K562 (cell line): Measurements from ENCODE around the gene RAB5A. TPM values are rescaled to one million over a fixed set of nuclear protein-coding genes. Genes with fewer than 3 reads are reported as not detected.

Experiments used
- CBX2 ChIP-seq: fragments of 200-600 bp; sonication (generic); IDR thresholded peaks from one replicate; pipeline ENCODE4 v1.6.1; 2012; ENCODE audit warnings: mild to moderate bottlenecking, low read length, inconsistent platforms; ENCODE audit not compliant: insufficient read depth, poor library complexity, severe bottlenecking
- CXXC5 ChIP-seq: fragments of 250-450 bp; sonication (Bioruptor Pico); IDR thresholded peaks from 2 replicates; pipeline ENCODE4 v1.8.0; 2022; ENCODE audit warnings: inconsistent platforms, mild to moderate bottlenecking, moderate library complexity
- JUND ChIP-seq, 2 experiments: IDR thresholded peaks; 2 replicates in 1 of 2; 3 replicates in 1 of 2; pipeline ENCODE4 v1.6.1; 2011; ENCODE audit warnings: borderline replicate concordance in 2 of 2, low read depth in 2 of 2, low read length in 2 of 2, improper control_type of control experiment in 1 of 2, missing biosample characterization in 1 of 2, missing genetic modification characterization in 1 of 2, missing genetic modification reagents in 1 of 2
- KLF6 ChIP-seq: fragments of 250-450 bp; sonication (Bioruptor Pico); IDR thresholded peaks from 2 replicates; pipeline ENCODE4 v1.4.0; 2020; ENCODE audit warnings: mild to moderate bottlenecking, moderate library complexity, borderline replicate concordance
- L3MBTL2 ChIP-seq: fragments of 450-650 bp; IDR thresholded peaks from 2 replicates; pipeline ENCODE4 v1.6.1; 2016; ENCODE audit warnings: mild to moderate bottlenecking, moderate library complexity
- MIER1 ChIP-seq: fragments of 450-650 bp; IDR thresholded peaks from 2 replicates; pipeline ENCODE4 v1.6.1; 2016; ENCODE audit warnings: antibody characterized with exemption, mild to moderate bottlenecking, low read depth
- MTA2 ChIP-seq: fragments of 450-650 bp; IDR thresholded peaks from 2 replicates; pipeline ENCODE4 v1.6.1; 2016; ENCODE audit warnings: low read depth
- MTA3 ChIP-seq: fragments of 450-650 bp; formaldehyde crosslinking; IDR thresholded peaks from 2 replicates; pipeline ENCODE4 v1.6.1; 2017; ENCODE audit warnings: mild to moderate bottlenecking, borderline replicate concordance
- MYC ChIP-seq, 2 experiments: fragments of 250-450 bp in 1 of 2; sonication (Bioruptor Pico) in 1 of 2; IDR thresholded peaks; 2 replicates each; pipeline versions ENCODE4 v1.5.1 to v1.6.1; 2012 to 2021; ENCODE audit warnings: low read depth in 2 of 2, borderline replicate concordance in 1 of 2, improper control_type of control experiment in 1 of 2, low read length in 1 of 2, mild to moderate bottlenecking in 1 of 2, moderate library complexity in 1 of 2
- NONO ChIP-seq, 2 experiments: fragments of 200-400 bp in 1 of 2; fragments of 450-650 bp in 1 of 2; formaldehyde crosslinking in 1 of 2; IDR thresholded peaks; 2 replicates each; pipeline ENCODE4 v1.6.1; 2017; ENCODE audit warnings: low read depth in 2 of 2, mild to moderate bottlenecking in 2 of 2, moderate library complexity in 2 of 2, low read length in 1 of 2
- SMAD1 ChIP-seq: fragments of 150-350 bp; IDR thresholded peaks from 2 replicates; pipeline ENCODE4 v1.6.1; 2014; ENCODE audit warnings: low read length, low read depth; ENCODE audit not compliant: partially characterized antibody
- U2AF2 ChIP-seq: fragments of 200-400 bp; formaldehyde crosslinking; optimal IDR thresholded peaks from 2 replicates; pipeline ENCODE3; 2017; ENCODE audit warnings: low read depth, mild to moderate bottlenecking, low read length
- XRCC4 ChIP-seq: IDR thresholded peaks from one replicate; pipeline ENCODE4 v1.6.1; 2011; ENCODE audit not compliant: insufficient read depth, insufficient read length; ENCODE audit errors: extremely low read depth
- YBX1 ChIP-seq: fragments of 450-650 bp; IDR thresholded peaks from 2 replicates; pipeline ENCODE4 v1.7.1; 2016; ENCODE audit warnings: mild to moderate bottlenecking
- ZBTB33 ChIP-seq: sonication (generic); formaldehyde crosslinking; IDR thresholded peaks from 2 replicates; pipeline ENCODE4 v1.8.1; 2023; ENCODE audit warnings: mild to moderate bottlenecking, missing genetic modification reagents
- polyA plus RNA-seq, 8 experiments: library from polyadenylated mRNA; depleted of rRNA in 4 of 8; stranded (reverse) in 5 of 8; unstranded in 3 of 8; fragments of >200 nt; fragmentation: Nextera tagmentation in 2 of 8; fragmentation: Illumina TruSeq in 1 of 8; extraction: Ambion mirVana in 2 of 8; extraction: Trizol in 1 of 8; gene quantifications; 2 replicates each; pipeline versions ENCODE4 v1.2.1 to v1.2.3, GENCODE V29; 2011 to 2014; ENCODE audit warnings: inconsistent platforms in 1 of 8, missing spikeins in 1 of 8
- total RNA-seq, 7 experiments: library from RNA; depleted of rRNA in 6 of 7; stranded (reverse); fragments of >200 nt in 6 of 7; fragmentation: Illumina TruSeq in 2 of 7; extraction: Trizol in 2 of 7; gene quantifications; 2 replicates each; pipeline versions ENCODE4 v1.2.1 to v1.2.3, GENCODE V29; 2011 to 2021; ENCODE audit warnings: low replicate concordance in 1 of 7
- TF ChIP-seq, protein P1 (sequence below), 3 experiments: fragments of 200-800 bp in 1 of 3; sonication (Bioruptor generic) in 1 of 3; sonication (generic) in 1 of 3; formaldehyde crosslinking in 1 of 3; IDR thresholded peaks; 2 replicates each; pipeline versions ENCODE4 v1.6.1 to v1.8.0; 2016 to 2022; ENCODE audit warnings: mild to moderate bottlenecking in 2 of 3, missing compliant biosample characterization in 2 of 3, missing genetic modification characterization in 2 of 3, missing genetic modification reagents in 1 of 3
- TF ChIP-seq, protein P2 (sequence below): fragments of 450-650 bp; formaldehyde crosslinking; conservative IDR thresholded peaks from 2 replicates; pipeline ENCODE4 v1.4.0; 2022; ENCODE audit warnings: mild to moderate bottlenecking, missing genetic modification characterization
- TF ChIP-seq, protein P3 (sequence below), 2 experiments: fragments of 450-650 bp in 1 of 2; sonication (generic) in 1 of 2; formaldehyde crosslinking; conservative IDR thresholded peaks; 2 replicates each; pipeline versions ENCODE4 v1.4.0 to v1.8.1; 2020 to 2022; ENCODE audit warnings: mild to moderate bottlenecking in 1 of 2, missing genetic modification reagents in 1 of 2
- TF ChIP-seq, protein P4 (sequence below): IDR thresholded peaks from 2 replicates; pipeline ENCODE4 v1.6.1; 2011; ENCODE audit not compliant: insufficient read length; ENCODE audit errors: extremely low read depth

Gene RAB5A
- total and polyA plus RNA-seq, 9 of the 15 experiments (the other 6 are each of a cell fraction or from before 2014, with no cell fraction given) = 28.3 to 64.2 (median 49.0) TPM

- 0 out of 2 replicates have a peak, but pooled peaks have one; percentile 13 for TF ChIP-seq MTA3
- TF ChIP-seq, protein P1, sequence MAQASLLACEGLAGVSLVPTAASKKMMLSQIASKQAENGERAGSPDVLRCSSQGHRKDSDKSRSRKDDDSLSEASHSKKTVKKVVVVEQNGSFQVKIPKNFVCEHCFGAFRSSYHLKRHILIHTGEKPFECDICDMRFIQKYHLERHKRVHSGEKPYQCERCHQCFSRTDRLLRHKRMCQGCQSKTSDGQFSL (CRISPR knock-in tag; IDR thresholded peaks at IDR 0.05) = no peak
- TF ChIP-seq, protein P1 (tag; IDR thresholded peaks at IDR 0.05) = 0 out of 4 replicates have a peak, but pooled peaks of 1 of the 2 experiments have one; percentile 46
- TF ChIP-seq MYC (IDR thresholded peaks at IDR 0.05; ENCODE audit: low read depth, low read length) = no peak
- TF ChIP-seq MYC (CRISPR knock-in tag; IDR thresholded peaks at IDR 0.05; ENCODE audit: borderline replicate concordance, low read depth) = no peak
- no peak for TF ChIP-seq U2AF2
- TF ChIP-seq JUND (IDR thresholded peaks at IDR 0.05; ENCODE audit: borderline replicate concordance, low read depth, low read length) = no peak
- TF ChIP-seq JUND (tag; IDR thresholded peaks at IDR 0.05; ENCODE audit: borderline replicate concordance, low read depth, low read length) = no peak
- no peak for TF ChIP-seq NONO (IDR thresholded peaks at IDR 0.05; ENCODE audit: low read depth in 2 of 2, low read length in 1 of 2)
- TF ChIP-seq, protein P2, sequence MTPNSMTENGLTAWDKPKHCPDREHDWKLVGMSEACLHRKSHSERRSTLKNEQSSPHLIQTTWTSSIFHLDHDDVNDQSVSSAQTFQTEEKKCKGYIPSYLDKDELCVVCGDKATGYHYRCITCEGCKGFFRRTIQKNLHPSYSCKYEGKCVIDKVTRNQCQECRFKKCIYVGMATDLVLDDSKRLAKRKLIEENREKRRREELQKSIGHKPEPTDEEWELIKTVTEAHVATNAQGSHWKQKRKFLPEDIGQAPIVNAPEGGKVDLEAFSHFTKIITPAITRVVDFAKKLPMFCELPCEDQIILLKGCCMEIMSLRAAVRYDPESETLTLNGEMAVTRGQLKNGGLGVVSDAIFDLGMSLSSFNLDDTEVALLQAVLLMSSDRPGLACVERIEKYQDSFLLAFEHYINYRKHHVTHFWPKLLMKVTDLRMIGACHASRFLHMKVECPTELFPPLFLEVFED (CRISPR knock-in tag) = no peak
- TF ChIP-seq ZBTB33 (CRISPR knock-in tag) = no peak
- no peak for TF ChIP-seq SMAD1
- 0 out of 2 replicates have a peak, but pooled peaks have one; percentile 5 for TF ChIP-seq MTA2
- TF ChIP-seq KLF6 (CRISPR knock-in tag) = no peak; the same call in 1 of the 2 replicates
- TF ChIP-seq XRCC4 = no peak
- peak; percentile 46 for TF ChIP-seq CXXC5 (CRISPR knock-in tag)
- peak; percentile 42 for TF ChIP-seq L3MBTL2
- TF ChIP-seq CBX2 = no peak
- TF ChIP-seq, protein P3, sequence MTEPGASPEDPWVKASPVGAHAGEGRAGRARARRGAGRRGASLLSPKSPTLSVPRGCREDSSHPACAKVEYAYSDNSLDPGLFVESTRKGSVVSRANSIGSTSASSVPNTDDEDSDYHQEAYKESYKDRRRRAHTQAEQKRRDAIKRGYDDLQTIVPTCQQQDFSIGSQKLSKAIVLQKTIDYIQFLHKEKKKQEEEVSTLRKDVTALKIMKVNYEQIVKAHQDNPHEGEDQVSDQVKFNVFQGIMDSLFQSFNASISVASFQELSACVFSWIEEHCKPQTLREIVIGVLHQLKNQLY (CRISPR knock-in tag; conservative IDR thresholded peaks at IDR 0.05) = no peak
- TF ChIP-seq MIER1 = no peak
- TF ChIP-seq, protein P4, sequence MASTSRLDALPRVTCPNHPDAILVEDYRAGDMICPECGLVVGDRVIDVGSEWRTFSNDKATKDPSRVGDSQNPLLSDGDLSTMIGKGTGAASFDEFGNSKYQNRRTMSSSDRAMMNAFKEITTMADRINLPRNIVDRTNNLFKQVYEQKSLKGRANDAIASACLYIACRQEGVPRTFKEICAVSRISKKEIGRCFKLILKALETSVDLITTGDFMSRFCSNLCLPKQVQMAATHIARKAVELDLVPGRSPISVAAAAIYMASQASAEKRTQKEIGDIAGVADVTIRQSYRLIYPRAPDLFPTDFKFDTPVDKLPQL = no peak
- TF ChIP-seq YBX1 = no peak
Measured at GRCh38 chr3:20023623-20024405, 76.9 kb downstream of the RAB5A start (continued).
